A549 (cell line): ENCODE measurements around the gene PPP2R3B. TPM values are rescaled to one million over a fixed set of nuclear protein-coding genes. Genes with fewer than 3 reads are reported as not detected.

Experiments
- ATAC-seq, 2 experiments: fragments of 200-7000 bp in 1 of 2; fragments of >200 bp in 1 of 2; cut with Nextera tagmentation in 1 of 2; cut with Tn5 transposase in 1 of 2; 3 replicates each; pipeline versions ENCODE4 v1.8.0 to v1.9.1; 2018 to 2020; ENCODE audit warnings: mild to moderate bottlenecking in 1 of 2, moderate library complexity in 1 of 2
- CTCF ChIA-PET: fragments of 300-600 bp; sonication (Branson Sonifier 250); formaldehyde crosslinking; extraction: SDS; loops from one replicate; lab custom pipeline; 2021; ENCODE audit warnings: antibody characterized with exemption, inconsistent platforms; lab: Yijun Ruan, JAX
- POLR2A ChIA-PET: fragments of 350-600 bp; formaldehyde crosslinking; extraction: SDS; loops from one replicate; lab custom pipeline; 2021; ENCODE audit warnings: antibody characterized with exemption, inconsistent platforms; lab: Yijun Ruan, JAX
- DNase-seq, 2 experiments: peaks; one replicate each; pipeline versions ENCODE4 v3.0.0 to v3.0.0-alpha.2; 2011 to 2016; ENCODE audit warnings: low read depth in 1 of 2, low spot score in 1 of 2
- FAIRE-seq: peaks from 2 replicates; lab custom pipeline; 2011; peaks lifted over from hg19 to GRCh38; lab: Jason Lieb, UNC
- H3K27ac ChIP-seq, 2 experiments: fragments of >200 bp; sonication (Bioruptor Twin); formaldehyde crosslinking; 3 replicates each; pipeline ENCODE4 v1.5.1; 2016 to 2017
- H3K4me1 ChIP-seq: fragments of >200 bp; sonication (Bioruptor Twin); formaldehyde crosslinking; 3 replicates; pipeline ENCODE4 v1.6.1; 2016
- H3K4me2 ChIP-seq: fragments of >200 bp; sonication (Bioruptor Twin); formaldehyde crosslinking; 3 replicates; pipeline ENCODE4 v1.6.1; 2016
- H3K4me3 ChIP-seq: fragments of >200 bp; sonication (Bioruptor Twin); formaldehyde crosslinking; 3 replicates; pipeline ENCODE4 v1.5.1; 2016
- H3K9me3 ChIP-seq: fragments of >200 bp; sonication (Bioruptor Twin); formaldehyde crosslinking; 3 replicates; pipeline ENCODE4 v1.6.1; 2016
- ESRRA ChIP-seq: fragments of 150-350 bp; IDR thresholded peaks from 2 replicates; pipeline ENCODE4 v1.6.1; 2014; ENCODE audit warnings: mild to moderate bottlenecking, low read length, borderline replicate concordance
- FOSB ChIP-seq: fragments of 250-450 bp; sonication (Bioruptor Pico); IDR thresholded peaks from 2 replicates; pipeline ENCODE4 v1.5.0; 2020; ENCODE audit warnings: mild to moderate bottlenecking, moderate library complexity
- FOSL2 ChIP-seq, 2 experiments: fragments of 450-650 bp in 1 of 2; fragments of >200 bp in 1 of 2; sonication (Bioruptor Twin) in 1 of 2; formaldehyde crosslinking; IDR thresholded peaks; 2 replicates each; pipeline versions ENCODE4 v1.5.0 to v1.6.1; 2016 to 2020; ENCODE audit warnings: mild to moderate bottlenecking in 1 of 2, moderate library complexity in 1 of 2
- GATA3 ChIP-seq: IDR thresholded peaks from 2 replicates; pipeline ENCODE4 v1.6.1; 2012; ENCODE audit warnings: borderline replicate concordance
- HMGXB4 ChIP-seq: fragments of 250-450 bp; sonication (Bioruptor Pico); IDR thresholded peaks from 2 replicates; pipeline ENCODE4 v1.5.0; 2021; ENCODE audit warnings: mild to moderate bottlenecking, moderate library complexity, borderline replicate concordance
- HOXA7 ChIP-seq: fragments of 250-450 bp; sonication (Bioruptor Pico); IDR thresholded peaks from 2 replicates; pipeline ENCODE4 v1.5.0; 2020; ENCODE audit warnings: mild to moderate bottlenecking, moderate library complexity
- JUN ChIP-seq, 2 experiments: fragments of >200 bp; sonication (Bioruptor Twin); formaldehyde crosslinking; IDR thresholded peaks; 2 replicates in 1 of 2; 3 replicates in 1 of 2; pipeline ENCODE4 v1.6.1; 2016 to 2017
- JUNB ChIP-seq: fragments of >200 bp; sonication (Bioruptor Twin); formaldehyde crosslinking; IDR thresholded peaks from 2 replicates; pipeline ENCODE4 v1.6.1; 2016
- MAX ChIP-seq: IDR thresholded peaks from 2 replicates; pipeline ENCODE4 v1.6.1; 2012
- MAZ ChIP-seq: fragments of 150-350 bp; IDR thresholded peaks from 2 replicates; pipeline ENCODE4 v1.6.1; 2014; ENCODE audit warnings: antibody characterized with exemption, low read depth, low read length, borderline replicate concordance
- RAD21 ChIP-seq, 2 experiments: fragments of >200 bp in 1 of 2; sonication (Bioruptor Twin) in 1 of 2; formaldehyde crosslinking in 1 of 2; IDR thresholded peaks in 1 of 2; conservative IDR thresholded peaks in 1 of 2; 2 replicates in 1 of 2; 3 replicates in 1 of 2; pipeline ENCODE4 v1.6.1; 2012 to 2018; ENCODE audit warnings: inconsistent platforms in 1 of 2
- REST ChIP-seq: fragments of 200-600 bp; sonication (generic); IDR thresholded peaks from 2 replicates; pipeline ENCODE4 v1.6.1; 2016; ENCODE audit warnings: antibody characterized with exemption, mild to moderate bottlenecking, moderate library complexity
- TFCP2L1 ChIP-seq: fragments of 250-450 bp; sonication (Bioruptor Pico); IDR thresholded peaks from 2 replicates; pipeline ENCODE4 v1.5.0; 2021; ENCODE audit warnings: mild to moderate bottlenecking
- TP53 ChIP-seq: fragments of 250-450 bp; sonication (Bioruptor Pico); IDR thresholded peaks from 2 replicates; pipeline ENCODE4 v1.5.0; 2021; ENCODE audit warnings: mild to moderate bottlenecking, moderate library complexity
- ZC3H11A ChIP-seq: fragments of 450-650 bp; IDR thresholded peaks from 2 replicates; pipeline ENCODE4 v1.6.1; 2014; ENCODE audit warnings: antibody characterized with exemption, mild to moderate bottlenecking
- ZNF302 ChIP-seq: fragments of 250-450 bp; sonication (Bioruptor Pico); IDR thresholded peaks from 2 replicates; pipeline ENCODE4 v1.9.0; 2021; ENCODE audit warnings: inconsistent platforms, mild to moderate bottlenecking, moderate library complexity
- WGBS: methylation state at CpG from one replicate; pipeline ENCODE4 v1.1.6; 2017; ENCODE audit errors: missing lambda C conversion rate; 5-methylcytosine and 5-hydroxymethylcytosine counted together
- polyA plus RNA-seq, 4 experiments: library from polyadenylated mRNA; depleted of rRNA in 3 of 4; stranded (reverse); fragments of >200 nt; fragmentation: RNase III in 1 of 4; extraction: RNeasy Plus Mini Kit Qiagen cat#74134 plus additional on column Dnase treatment in 1 of 4; gene quantifications; 2 replicates in 3 of 4; 3 replicates in 1 of 4; pipeline ENCODE4 v1.2.3, GENCODE V29; 2011 to 2017
- TF ChIP-seq, protein P1 (sequence below): fragments of 450-650 bp; IDR thresholded peaks from 2 replicates; pipeline ENCODE4 v1.6.1; 2014; ENCODE audit warnings: antibody characterized with exemption
- TF ChIP-seq, protein P2 (sequence below): IDR thresholded peaks from 2 replicates; pipeline ENCODE4 v1.6.1; 2012
- TF ChIP-seq, protein P3 (sequence below): fragments of >200 bp; sonication (Bioruptor Twin); formaldehyde crosslinking; IDR thresholded peaks from 3 replicates; pipeline ENCODE4 v1.6.1; 2016
- TF ChIP-seq, protein P4 (sequence below): fragments of 250-450 bp; sonication (Bioruptor Pico); IDR thresholded peaks from 2 replicates; pipeline ENCODE4 v1.5.0; 2020; ENCODE audit warnings: low read depth, mild to moderate bottlenecking, moderate library complexity

The PPP2R3B gene
- polyA plus RNA-seq, 2 of the 4 experiments (the other 2 are of a cell fraction), result 12.6 to 29.6 TPM

DNA sequence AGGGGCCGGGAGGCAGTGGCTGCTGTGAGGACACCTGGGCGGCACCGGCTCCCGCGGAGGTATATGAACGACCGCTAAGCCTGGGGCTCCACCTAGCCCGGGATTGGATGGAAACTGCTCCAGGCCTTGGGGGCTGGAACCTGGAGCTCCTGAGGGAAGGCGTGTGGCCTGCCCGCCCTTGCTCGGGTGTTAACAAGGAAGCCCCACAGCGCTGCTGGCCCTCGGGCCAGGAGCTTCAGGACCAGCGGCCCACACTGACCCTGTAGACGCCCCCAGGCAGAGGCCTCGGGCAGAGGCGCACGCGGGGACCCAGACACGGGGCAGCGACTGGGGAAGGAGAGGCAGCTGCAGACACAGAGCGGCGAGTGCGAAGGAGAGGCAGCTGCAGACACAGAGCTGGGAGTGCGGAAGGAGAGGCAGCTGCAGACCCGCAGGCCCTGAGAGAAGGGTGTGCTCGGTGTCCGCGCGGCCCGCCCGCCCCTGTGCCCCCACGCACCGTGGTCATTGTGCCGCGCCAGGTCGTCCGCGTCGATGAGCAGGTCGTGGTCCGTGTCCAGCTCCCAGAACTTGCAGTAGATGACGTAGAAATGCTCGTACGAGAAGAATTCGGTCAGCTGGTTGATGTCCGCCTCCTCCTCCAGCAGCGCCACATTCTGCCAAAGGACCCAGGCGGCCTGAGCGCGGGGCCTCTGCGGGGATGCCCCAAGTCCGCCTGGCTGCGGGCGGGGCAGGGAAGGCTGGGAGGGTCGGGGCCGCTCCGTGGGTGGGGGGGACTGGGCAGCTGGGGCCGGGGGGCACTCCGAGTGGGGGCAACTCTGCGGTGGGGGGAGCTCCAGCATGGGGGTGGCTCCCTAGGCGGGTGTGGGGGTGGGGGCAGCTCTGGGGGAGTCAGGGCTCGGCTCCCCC is 41.4 kb downstream of the PPP2R3B start (continued):
- TF ChIP-seq HMGXB4 (no peak), JUNB (no peak), GATA3 (no peak)

DNA sequence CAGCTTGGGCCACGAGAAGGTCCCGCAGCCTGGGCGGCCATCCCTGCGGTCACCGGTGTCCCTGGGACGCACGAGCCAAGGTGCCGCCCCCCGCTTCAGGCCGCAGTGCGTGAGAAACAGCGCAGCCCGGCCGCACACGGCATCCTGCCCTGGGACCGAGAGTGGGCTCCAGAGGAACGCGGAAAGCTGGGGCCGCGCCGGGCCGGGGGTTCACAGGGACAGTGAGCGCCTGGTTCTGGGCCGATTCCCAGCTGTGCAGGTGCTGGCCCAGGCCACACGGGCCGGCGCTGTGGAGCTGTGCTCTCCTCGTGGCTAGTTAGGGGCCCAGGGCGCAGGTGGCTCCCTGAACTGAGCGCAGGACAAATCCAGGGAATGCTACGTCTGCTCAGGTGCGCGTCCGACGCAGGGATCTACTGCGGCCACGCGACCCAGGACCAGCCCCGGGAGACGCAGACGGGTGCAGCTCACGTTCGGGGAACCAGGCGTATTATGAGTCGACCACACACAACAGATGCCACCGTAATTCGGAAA is 42.3 kb downstream of the PPP2R3B start:
- FAIRE-seq (no peak), ATAC-seq (no peak; a peak in 1 of 6 replicates), DNase-seq (no peak)
- Histone ChIP-seq H3K4me2 (no peak overlapping the region), H3K9me3 (no peaks in the 10 kb centered on the region), H3K4me1 (no peaks in the 10 kb centered on the region), H3K4me3 (no peak overlapping the region), H3K27ac (no peak overlapping the region)
- WGBS, result 94% methylated on average over 36 of the region's 47 CpGs
- ChIA-PET CTCF (no interaction called here), POLR2A (no interaction called here)
- no peak for TF ChIP-seq REST
- TF ChIP-seq, protein P1, sequence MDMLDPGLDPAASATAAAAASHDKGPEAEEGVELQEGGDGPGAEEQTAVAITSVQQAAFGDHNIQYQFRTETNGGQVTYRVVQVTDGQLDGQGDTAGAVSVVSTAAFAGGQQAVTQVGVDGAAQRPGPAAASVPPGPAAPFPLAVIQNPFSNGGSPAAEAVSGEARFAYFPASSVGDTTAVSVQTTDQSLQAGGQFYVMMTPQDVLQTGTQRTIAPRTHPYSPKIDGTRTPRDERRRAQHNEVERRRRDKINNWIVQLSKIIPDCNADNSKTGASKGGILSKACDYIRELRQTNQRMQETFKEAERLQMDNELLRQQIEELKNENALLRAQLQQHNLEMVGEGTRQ, result no peak
- TF ChIP-seq, protein P2, sequence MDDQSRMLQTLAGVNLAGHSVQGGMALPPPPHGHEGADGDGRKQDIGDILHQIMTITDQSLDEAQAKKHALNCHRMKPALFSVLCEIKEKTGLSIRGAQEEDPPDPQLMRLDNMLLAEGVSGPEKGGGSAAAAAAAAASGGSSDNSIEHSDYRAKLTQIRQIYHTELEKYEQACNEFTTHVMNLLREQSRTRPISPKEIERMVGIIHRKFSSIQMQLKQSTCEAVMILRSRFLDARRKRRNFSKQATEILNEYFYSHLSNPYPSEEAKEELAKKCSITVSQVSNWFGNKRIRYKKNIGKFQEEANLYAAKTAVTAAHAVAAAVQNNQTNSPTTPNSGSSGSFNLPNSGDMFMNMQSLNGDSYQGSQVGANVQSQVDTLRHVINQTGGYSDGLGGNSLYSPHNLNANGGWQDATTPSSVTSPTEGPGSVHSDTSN, result no peak
- no peak for TF ChIP-seq ZC3H11A
- TF ChIP-seq MAX, result no peak
- no peak for TF ChIP-seq TFCP2L1 (CRISPR knock-in tag)
- TF ChIP-seq JUN (IDR thresholded peaks at IDR 0.05), result no peak
- TF ChIP-seq HOXA7 (CRISPR knock-in tag), result no peak
- TF ChIP-seq, protein P3, sequence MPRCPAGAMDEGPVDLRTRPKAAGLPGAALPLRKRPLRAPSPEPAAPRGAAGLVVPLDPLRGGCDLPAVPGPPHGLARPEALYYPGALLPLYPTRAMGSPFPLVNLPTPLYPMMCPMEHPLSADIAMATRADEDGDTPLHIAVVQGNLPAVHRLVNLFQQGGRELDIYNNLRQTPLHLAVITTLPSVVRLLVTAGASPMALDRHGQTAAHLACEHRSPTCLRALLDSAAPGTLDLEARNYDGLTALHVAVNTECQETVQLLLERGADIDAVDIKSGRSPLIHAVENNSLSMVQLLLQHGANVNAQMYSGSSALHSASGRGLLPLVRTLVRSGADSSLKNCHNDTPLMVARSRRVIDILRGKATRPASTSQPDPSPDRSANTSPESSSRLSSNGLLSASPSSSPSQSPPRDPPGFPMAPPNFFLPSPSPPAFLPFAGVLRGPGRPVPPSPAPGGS, result no peak
- TF ChIP-seq ESRRA, result no peak
- TF ChIP-seq, protein P4, sequence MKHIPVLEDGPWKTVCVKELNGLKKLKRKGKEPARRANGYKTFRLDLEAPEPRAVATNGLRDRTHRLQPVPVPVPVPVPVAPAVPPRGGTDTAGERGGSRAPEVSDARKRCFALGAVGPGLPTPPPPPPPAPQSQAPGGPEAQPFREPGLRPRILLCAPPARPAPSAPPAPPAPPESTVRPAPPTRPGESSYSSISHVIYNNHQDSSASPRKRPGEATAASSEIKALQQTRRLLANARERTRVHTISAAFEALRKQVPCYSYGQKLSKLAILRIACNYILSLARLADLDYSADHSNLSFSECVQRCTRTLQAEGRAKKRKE (CRISPR knock-in tag), result no peak
- TF ChIP-seq MAZ, result no peak
- TF ChIP-seq TP53, result no peak
- no peak for TF ChIP-seq RAD21 (conservative IDR thresholded peaks at IDR 0.05 in 1 of 2, IDR thresholded peaks at IDR 0.05 in 1 of 2)
- TF ChIP-seq FOSL2 (IDR thresholded peaks at IDR 0.05), result no peak
- no peak for TF ChIP-seq FOSL2 (CRISPR knock-in tag; IDR thresholded peaks at IDR 0.05)
- TF ChIP-seq FOSB, result no peak
- TF ChIP-seq ZNF302 (CRISPR knock-in tag), result no peak
